Activated CD4-positive, CD25-positive, alpha-beta regulatory T cell (primary cell): ENCODE measurements around the gene SPATA31D1.
"Not testable (repeated sequence)": the region's sequence is repeated elsewhere in the genome, so short reads cannot be mapped to it uniquely, and the experiment has no call there.

ENCODE experiments used
- DNase-seq, 4 experiments: peaks; one replicate each; lab custom pipeline; 2025; lab: John Stamatoyannopoulos, UW

The SPATA31D1 gene

GRCh38 chr9:81988472-81988871 lies at the start of gene SPATA31D1:
SPATA31D1 (plus strand) TSS chr9:81988772; CDS start chr9:81988819, 47 bp downstream.
- DNase-seq = not testable (repeated sequence)

GRCh38 chr9:81943393-81943792 lies 45.2 kb upstream of the SPATA31D1 start, which contains the start of gene SPATA31D3:
SPATA31D3 (plus strand) TSS chr9:81943500; CDS start chr9:81943586, 86 bp downstream.
- DNase-seq = not testable (repeated sequence)

GRCh38 chr9:81948650-81949049 lies 39.9 kb upstream of the SPATA31D1 start:
- DNase-seq = not testable (repeated sequence)

- DNase-seq = no peak
These were observed 35.5 kb upstream of the SPATA31D1 start for GRCh38 chr9:81953096-81953495.

- DNase-seq = no peak
These were observed 32.9 kb upstream of the SPATA31D1 start for GRCh38 chr9:81955625-81956024.

- no peak for DNase-seq
These were observed 24.1 kb upstream of the SPATA31D1 start for GRCh38 chr9:81964218-81965171.

- no peak for DNase-seq
These were observed 20.5 kb upstream of the SPATA31D1 start for GRCh38 chr9:81968026-81968425.

GRCh38 chr9:81969971-81970370 lies 18.6 kb upstream of the SPATA31D1 start:
- no peak for DNase-seq

- no peak for DNase-seq
These were observed 16.8 kb upstream of the SPATA31D1 start for GRCh38 chr9:81971727-81972126.

- DNase-seq = no peak
These were observed 13.8 kb upstream of the SPATA31D1 start for GRCh38 chr9:81974764-81975163.

GRCh38 chr9:81976351-81976750 lies 12.2 kb upstream of the SPATA31D1 start:
- no peak for DNase-seq

GRCh38 chr9:81979196-81979595 lies 9.4 kb upstream of the SPATA31D1 start:
- DNase-seq = no peak

GRCh38 chr9:81980568-81980967 lies 8.0 kb upstream of the SPATA31D1 start:
- no peak for DNase-seq

GRCh38 chr9:81981883-81982282 lies 6.7 kb upstream of the SPATA31D1 start:
- DNase-seq = no peak

- no peak for DNase-seq
These were observed 3.6 kb upstream of the SPATA31D1 start for GRCh38 chr9:81984928-81985327.

- DNase-seq = no peak
These were observed 2.5 kb upstream of the SPATA31D1 start for GRCh38 chr9:81986051-81986450.

- no peak for DNase-seq
These were observed 1.1 kb downstream of the SPATA31D1 start for GRCh38 chr9:81989700-81990099.

GRCh38 chr9:81993656-81994055 lies 5.1 kb downstream of the SPATA31D1 start:
- no peak for DNase-seq

GRCh38 chr9:81999806-82000205 lies 11.2 kb downstream of the SPATA31D1 start:
- DNase-seq = no peak

- no peak for DNase-seq
These were observed 22.1 kb downstream of the SPATA31D1 start for GRCh38 chr9:82010711-82011110.

GRCh38 chr9:82011133-82011532 lies 22.6 kb downstream of the SPATA31D1 start:
- no peak for DNase-seq

GRCh38 chr9:82012276-82012675 lies 23.7 kb downstream of the SPATA31D1 start:
- DNase-seq = no peak

GRCh38 chr9:82020331-82020730 lies 31.8 kb downstream of the SPATA31D1 start:
- DNase-seq = no peak
